LHCN-M2 (cell line): Measurements from ENCODE around the gene SLC8A2. TPM values are rescaled to one million over a fixed set of nuclear protein-coding genes. Genes with fewer than 3 reads are reported as not detected.

ENCODE experiments used
- DNase-seq: peaks from one replicate; pipeline ENCODE4 v3.0.0-alpha.2; 2012; ENCODE audit warnings: low read depth
- total RNA-seq: library from RNA; depleted of rRNA; stranded (reverse); fragments of >200 nt; gene quantifications from 2 replicates; pipeline ENCODE4 v1.2.3, GENCODE V29; 2014

SLC8A2 gene
- total RNA-seq, 1 experiment from 2014 or later = 0.06 TPM

GRCh38 chr19:47464675-47465419 lies 6.8 kb downstream of the SLC8A2 start:
- no peak for DNase-seq

- no peak for DNase-seq
Observed at GRCh38 chr19:47461876-47462275, 9.8 kb downstream of the SLC8A2 start.

GRCh38 chr19:47459477-47459876 lies 12.2 kb downstream of the SLC8A2 start:
- no peak for DNase-seq

GRCh38 chr19:47458672-47459071 lies 13.0 kb downstream of the SLC8A2 start:
- no peak for DNase-seq

DNA sequence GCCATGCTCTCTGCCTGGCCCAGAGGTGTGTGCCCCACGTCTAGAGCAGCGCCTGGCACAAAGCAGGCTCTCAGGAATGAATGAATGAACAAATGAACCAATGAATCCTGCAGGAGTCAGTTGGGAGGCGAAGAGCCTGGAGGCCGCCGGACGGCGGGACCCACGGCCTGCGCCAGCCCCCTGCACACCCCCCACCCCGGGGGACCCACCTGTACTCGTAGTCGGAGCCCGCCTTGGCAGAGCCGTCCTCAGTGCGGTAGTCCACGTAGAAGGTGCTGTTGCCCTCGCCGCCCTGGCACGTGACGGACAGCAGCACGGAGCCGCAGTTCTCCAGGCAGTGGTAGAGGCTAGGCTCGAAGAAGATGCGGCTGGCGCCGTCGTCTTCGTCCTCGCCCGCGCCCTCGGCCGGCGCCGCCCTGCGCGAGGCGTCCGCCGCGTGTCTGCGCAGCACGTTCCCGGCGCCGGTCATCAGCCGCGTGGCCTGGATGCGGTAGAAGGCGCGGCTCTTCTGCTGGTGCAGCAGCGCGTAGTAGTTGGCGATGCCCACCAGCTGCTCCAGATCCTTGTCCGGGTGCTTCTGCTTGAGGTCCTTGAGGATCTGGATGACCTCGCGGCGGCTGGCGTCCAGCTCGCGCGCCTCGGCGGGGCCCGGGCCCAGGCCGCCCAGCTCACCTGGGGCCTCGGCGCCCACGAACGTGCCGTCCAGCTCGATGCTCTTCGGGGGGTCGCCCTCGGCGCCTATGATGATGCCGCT lies 14.8 kb downstream of the SLC8A2 start:
- DNase-seq = no peak

DNA sequence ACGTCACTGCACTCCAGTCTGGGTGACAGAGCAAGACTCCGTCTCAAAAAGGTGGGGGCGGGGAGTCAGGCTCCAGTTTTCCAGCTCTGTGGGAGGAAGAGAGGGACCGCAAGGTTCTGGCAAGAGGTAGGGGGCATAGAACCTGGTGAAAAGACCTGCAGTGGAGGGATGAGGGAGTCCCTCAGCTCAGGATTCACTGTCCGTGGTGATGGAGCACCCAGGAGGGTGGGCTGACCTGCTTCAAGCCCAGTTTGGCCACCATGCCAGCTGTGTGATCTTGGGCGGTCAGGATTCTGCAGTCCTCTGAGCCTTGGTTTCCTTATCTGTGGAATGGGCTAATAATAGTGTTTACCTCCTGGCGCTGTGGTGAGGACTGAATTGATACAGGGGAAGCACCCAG lies 21.2 kb downstream of the SLC8A2 start:
- DNase-seq = no peak

GRCh38 chr19:47448360-47448727 lies 23.3 kb downstream of the SLC8A2 start:
- no peak for DNase-seq

- peak; percentile 19 for DNase-seq
Observed at GRCh38 chr19:47447470-47448359, 24.0 kb downstream of the SLC8A2 start.

- no peak for DNase-seq
Observed at GRCh38 chr19:47446534-47447469, 24.9 kb downstream of the SLC8A2 start.

DNA sequence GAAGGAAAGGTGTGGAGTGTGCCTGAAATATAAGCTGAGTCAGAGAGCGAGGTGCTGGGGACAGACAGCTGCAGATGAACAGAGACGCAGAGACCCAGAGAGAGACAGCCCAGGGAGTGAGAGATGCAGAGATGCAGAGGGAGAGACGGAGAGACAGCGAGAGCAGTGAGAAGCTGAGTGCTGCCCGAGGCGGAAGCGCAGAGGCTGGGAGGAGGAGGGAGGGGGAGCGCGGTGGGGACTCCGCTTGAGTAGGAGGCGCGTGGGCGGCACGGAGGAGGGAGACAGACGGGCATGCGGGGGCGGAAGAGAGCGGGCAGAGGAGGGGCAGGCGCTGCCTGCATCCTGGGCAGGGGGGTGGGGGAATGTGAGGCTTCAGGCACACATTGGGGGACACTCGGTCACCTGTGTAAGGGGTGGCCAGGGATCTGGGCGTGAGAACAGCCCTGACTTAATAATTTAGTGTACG lies 25.7 kb downstream of the SLC8A2 start:
- DNase-seq = no peak

- no peak for DNase-seq
Observed at GRCh38 chr19:47445527-47445926, 26.2 kb downstream of the SLC8A2 start.

DNA sequence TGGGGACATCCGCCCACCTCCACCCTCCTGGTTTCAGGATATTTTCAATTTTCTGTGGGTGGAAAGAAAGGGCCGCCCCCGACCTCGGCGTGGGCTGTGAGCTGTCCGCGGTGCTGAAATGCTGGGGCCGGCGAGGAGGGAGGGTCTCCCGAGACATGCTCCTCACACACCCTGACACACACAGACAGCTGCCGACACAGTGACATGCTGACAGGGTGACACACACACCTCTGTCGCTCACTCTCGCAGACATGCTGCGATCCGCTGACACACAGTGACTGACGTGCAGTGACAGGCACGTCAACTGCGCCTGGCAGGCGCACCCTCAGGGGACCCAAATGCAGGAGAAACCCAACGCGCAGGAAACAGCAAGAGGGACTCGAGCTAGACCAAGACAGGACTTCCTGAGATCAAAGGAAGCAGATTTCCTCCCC lies 27.3 kb downstream of the SLC8A2 start:
- no peak for DNase-seq

GRCh38 chr19:47443331-47443730 lies 28.4 kb downstream of the SLC8A2 start:
- DNase-seq = no peak

GRCh38 chr19:47438793-47439220 lies 32.9 kb downstream of the SLC8A2 start:
- DNase-seq = no peak

DNA sequence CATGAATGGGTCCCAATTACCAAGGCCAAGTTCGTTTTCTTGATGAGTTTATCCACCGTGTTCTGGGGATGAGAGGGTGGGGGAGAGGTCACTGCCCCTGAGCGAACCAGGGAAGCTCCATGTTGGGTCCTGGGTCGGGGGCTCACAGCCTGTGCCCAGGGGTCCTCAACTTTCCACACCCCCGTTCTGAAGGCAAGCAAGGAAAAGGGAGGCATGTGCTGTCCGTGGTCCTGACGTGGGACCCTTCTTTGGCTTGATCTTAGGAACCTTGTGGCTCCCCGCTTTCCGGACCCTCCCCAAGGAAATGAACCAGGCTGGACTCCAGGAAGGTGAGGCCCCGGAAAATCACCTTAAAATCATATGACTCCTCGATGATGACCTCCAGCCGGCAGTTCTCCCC lies 34.2 kb downstream of the SLC8A2 start:
- no peak for DNase-seq

DNA sequence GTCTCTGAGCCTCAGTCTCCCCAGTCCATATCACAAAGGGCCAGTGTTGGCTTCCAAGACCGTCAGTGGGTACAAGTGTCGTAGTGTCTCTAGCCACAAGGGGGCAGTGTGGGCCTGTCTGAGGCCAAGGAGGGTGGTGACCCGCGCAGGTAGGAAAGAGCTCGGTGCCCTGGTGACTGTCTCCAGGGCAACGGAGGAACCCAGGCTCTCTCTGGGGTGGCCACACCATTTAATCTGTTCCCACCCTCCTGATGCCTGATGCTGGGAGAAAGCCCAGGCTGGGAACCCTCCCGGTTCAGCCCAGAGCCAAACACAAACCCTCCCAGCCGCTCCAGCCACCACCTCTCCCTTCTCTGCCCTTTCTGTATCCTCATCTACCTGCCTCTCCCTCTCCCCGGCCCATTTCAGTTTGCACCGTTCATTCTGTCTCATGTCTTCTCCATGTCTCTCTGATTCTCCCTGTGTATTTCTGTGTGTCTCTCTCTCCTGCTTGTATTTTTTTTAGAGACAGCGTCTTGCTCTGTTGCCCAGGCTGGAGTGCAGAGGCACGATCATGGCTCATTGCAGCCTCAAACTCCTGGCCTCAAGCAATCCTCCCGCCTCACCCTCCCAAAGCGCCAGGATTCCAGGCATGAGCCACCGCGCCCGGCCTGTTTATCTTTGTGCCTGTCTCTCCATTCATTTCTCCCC lies 34.8 kb downstream of the SLC8A2 start:
- peak; percentile 39 for DNase-seq

DNA sequence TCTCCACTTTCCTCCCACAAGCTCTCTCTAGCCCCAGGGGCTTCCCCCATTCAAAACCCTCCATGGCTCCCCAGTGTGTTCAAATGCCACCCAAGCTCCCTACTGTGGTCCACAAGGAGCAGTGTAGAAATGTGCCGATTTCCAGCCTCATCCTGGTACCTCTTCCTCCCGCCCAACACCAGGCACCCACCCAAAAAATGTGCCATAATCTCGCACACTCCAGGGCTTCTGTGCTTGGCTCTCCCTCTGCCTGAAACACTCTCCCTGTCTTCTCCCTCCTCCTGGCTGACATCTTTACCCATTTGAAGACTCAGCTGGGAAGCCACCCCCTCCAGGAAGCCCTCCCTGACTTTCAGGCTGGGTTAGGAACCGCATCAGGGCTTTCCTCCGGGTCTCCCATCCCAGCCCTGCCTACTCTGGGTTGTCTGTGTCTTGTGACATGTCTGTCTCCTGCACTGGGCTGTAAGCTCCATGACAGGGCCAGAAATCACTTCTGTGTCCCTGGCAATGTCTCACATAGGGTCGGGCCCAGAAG lies 35.7 kb downstream of the SLC8A2 start:
- no peak for DNase-seq

DNA sequence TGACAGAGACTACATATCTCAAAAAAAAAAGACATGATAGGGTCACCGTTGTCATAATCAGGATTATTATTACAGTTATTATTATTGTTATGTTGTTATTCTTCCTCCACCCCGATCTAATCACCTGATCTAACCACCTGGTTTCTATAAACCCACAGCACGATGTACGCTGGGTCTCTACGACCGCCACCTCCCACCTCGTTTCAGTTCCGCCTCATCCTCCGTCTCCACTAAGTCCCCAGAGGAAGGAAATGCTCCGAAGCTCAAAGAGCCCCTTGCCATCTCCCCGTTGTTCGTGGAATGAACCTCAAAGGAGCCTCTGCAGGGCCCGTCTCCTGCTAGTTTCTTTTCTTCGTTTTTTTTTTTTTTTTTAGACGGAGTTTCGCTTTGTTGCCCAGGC lies 36.5 kb downstream of the SLC8A2 start:
- no peak for DNase-seq

DNA sequence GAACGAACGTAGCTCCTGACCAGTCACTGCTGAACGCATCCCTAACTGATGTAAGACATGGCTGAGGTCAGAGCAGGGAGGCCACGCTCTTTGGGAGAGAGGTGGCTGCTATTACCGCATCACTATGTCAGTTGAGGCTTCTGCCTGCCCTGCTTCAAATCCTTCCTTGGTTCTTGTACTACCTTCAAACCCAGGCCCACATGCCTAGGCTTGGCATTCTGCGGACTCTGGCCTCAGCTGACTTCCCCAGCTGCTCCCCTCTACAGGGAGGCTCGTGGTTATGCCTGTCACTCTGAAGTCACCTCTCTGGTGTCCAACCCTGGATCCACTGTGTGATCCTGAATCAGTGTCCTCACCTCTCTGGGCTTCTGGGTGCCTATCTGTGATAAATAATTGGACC lies 37.6 kb downstream of the SLC8A2 start:
- no peak for DNase-seq

DNA sequence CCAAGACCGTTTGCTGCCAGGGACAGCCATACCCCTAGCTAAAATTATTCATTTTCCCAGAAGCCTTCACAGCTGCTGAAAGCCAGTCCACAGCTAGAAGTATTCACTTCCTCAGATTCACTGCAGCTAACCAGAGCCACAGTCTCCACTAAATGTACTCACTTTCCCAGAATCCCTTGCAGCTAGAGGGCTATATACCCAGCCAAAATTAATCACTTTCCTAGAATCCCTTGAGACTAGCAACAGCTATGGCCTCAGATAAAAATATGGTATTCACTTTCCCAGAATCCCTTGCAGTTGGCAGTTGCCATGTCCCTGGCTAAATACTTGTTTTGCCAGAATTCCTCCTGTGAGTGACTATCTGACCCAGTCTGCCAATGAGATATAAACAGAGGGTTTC lies 38.6 kb downstream of the SLC8A2 start:
- DNase-seq = peak; percentile 58
